K562 (cell line): ENCODE data around the gene AKT3. TPM values are rescaled to one million over a fixed set of nuclear protein-coding genes. Genes with fewer than 3 reads are reported as not detected.

Source experiments
- CREB3L1 ChIP-seq: fragments of 450-650 bp; IDR thresholded peaks from 2 replicates; pipeline ENCODE4 v1.6.1; 2014; ENCODE audit warnings: low read depth, mild to moderate bottlenecking, moderate library complexity, borderline replicate concordance
- ELF2 ChIP-seq: fragments of 250-450 bp; sonication (Bioruptor Pico); IDR thresholded peaks from 2 replicates; pipeline ENCODE4 v1.5.0; 2021; ENCODE audit warnings: mild to moderate bottlenecking
- HOXB6 ChIP-seq: fragments of 250-450 bp; sonication (Bioruptor Pico); IDR thresholded peaks from 2 replicates; pipeline ENCODE4 v1.5.1; 2022; ENCODE audit warnings: mild to moderate bottlenecking, borderline replicate concordance
- POLR2A ChIP-seq: fragments of 450-650 bp; conservative IDR thresholded peaks from 2 replicates; pipeline ENCODE4 v1.6.1; 2016
- ZBTB34 ChIP-seq: fragments of 250-450 bp; sonication (Bioruptor Pico); IDR thresholded peaks from 2 replicates; pipeline ENCODE4 v1.8.0; 2021; ENCODE audit warnings: mild to moderate bottlenecking, moderate library complexity
- ZNF318 ChIP-seq, 2 experiments: fragments of 450-650 bp; IDR thresholded peaks; 2 replicates each; pipeline ENCODE4 v1.6.1; 2016; ENCODE audit warnings: mild to moderate bottlenecking in 2 of 2, borderline replicate concordance in 1 of 2, low read depth in 1 of 2, moderate library complexity in 1 of 2
- polyA plus RNA-seq, 8 experiments: library from polyadenylated mRNA; depleted of rRNA in 4 of 8; stranded (reverse) in 5 of 8; unstranded in 3 of 8; fragments of >200 nt; fragmentation: Nextera tagmentation in 2 of 8; fragmentation: Illumina TruSeq in 1 of 8; extraction: Ambion mirVana in 2 of 8; extraction: Trizol in 1 of 8; gene quantifications; 2 replicates each; pipeline versions ENCODE4 v1.2.1 to v1.2.3, GENCODE V29; 2011 to 2014; ENCODE audit warnings: inconsistent platforms in 1 of 8, missing spikeins in 1 of 8
- total RNA-seq, 7 experiments: library from RNA; depleted of rRNA in 6 of 7; stranded (reverse); fragments of >200 nt in 6 of 7; fragmentation: Illumina TruSeq in 2 of 7; extraction: Trizol in 2 of 7; gene quantifications; 2 replicates each; pipeline versions ENCODE4 v1.2.1 to v1.2.3, GENCODE V29; 2011 to 2021; ENCODE audit warnings: low replicate concordance in 1 of 7

The AKT3 gene
- total and polyA plus RNA-seq, 9 of the 15 experiments (the other 6 are each of a cell fraction or from before 2014, with no cell fraction given): 0.04 to 0.54 (median 0.18) TPM; not detected in 1

GRCh38 chr1:243712941-243713340 lies 137.1 kb downstream of the AKT3 start (continued):
- no peak for TF ChIP-seq CREB3L1
- TF ChIP-seq ELF2 (CRISPR knock-in tag): no peak
- no peak for TF ChIP-seq ZNF318 (IDR thresholded peaks at IDR 0.05; ENCODE audit: borderline replicate concordance in 1 of 2, low read depth in 1 of 2)
- TF ChIP-seq HOXB6 (CRISPR knock-in tag): no peak
- TF ChIP-seq POLR2A: no peak
- TF ChIP-seq ZBTB34 (CRISPR knock-in tag): no peak
